Adrenal gland (tissue), 12 donors: ENCODE data around the gene TSPYL2. TPM values are rescaled to one million over a fixed set of nuclear protein-coding genes. Genes with fewer than 3 reads are reported as not detected.

Experiments
- DNase-seq, 7 donors: peaks; one replicate each; pipeline ENCODE4 v3.0.0-alpha.2; 2019 to 2020
- H3K27ac ChIP-seq, 5 donors: fragments of 200-600 bp; sonication (generic) in 4 of 5; 1 replicate in 3 of 5; 2 replicates in 2 of 5; pipeline versions ENCODE4 v1.5.1 to v1.8.0; 2016 to 2020; ENCODE audit warnings: mild to moderate bottlenecking in 1 of 5
- H3K27me3 ChIP-seq: fragments of 200-600 bp; 2 replicates; pipeline ENCODE4 v1.8.0; 2021
- H3K36me3 ChIP-seq, 2 donors: fragments of 200-600 bp; replicated peaks in 1 of 2; 1 replicate in 1 of 2; 2 replicates in 1 of 2; pipeline versions ENCODE4 v1.5.1 to v1.8.0; 2018 to 2022
- H3K4me1 ChIP-seq, 2 donors: fragments of 200-600 bp; replicated peaks in 1 of 2; 1 replicate in 1 of 2; 2 replicates in 1 of 2; pipeline versions ENCODE4 v1.5.1 to v1.8.0; 2018 to 2021
- H3K4me3 ChIP-seq, 4 donors: fragments of 200-600 bp; sonication (generic) in 3 of 4; one replicate each; pipeline ENCODE4 v1.5.1; 2016 to 2018
- H3K9me3 ChIP-seq, 3 donors: fragments of 200-600 bp; sonication (generic) in 1 of 3; replicated peaks in 1 of 3; 1 replicate in 2 of 3; 2 replicates in 1 of 3; pipeline versions ENCODE4 v1.5.1 to v1.8.0; 2016 to 2021
- POLR2A ChIP-seq, 2 donors: fragments of 450-650 bp; IDR thresholded peaks; one replicate each; pipeline ENCODE4 v1.6.1; 2017; ENCODE audit warnings: antibody characterized with exemption in 2 of 2, mild to moderate bottlenecking in 2 of 2, moderate library complexity in 1 of 2
- WGBS, 4 donors: extraction: QIAGEN DNeasy Blood & Tissue Kit in 2 of 4; methylation state at CpG; one replicate each; pipeline versions ENCODE4 v1.1.5 to v1.1.7; 2013 to 2017; 5-methylcytosine and 5-hydroxymethylcytosine counted together
- intact Hi-C, 2 donors: fragments of 100-400 bp; cut with DNase I; formaldehyde crosslinking; loops; one replicate each; pipeline versions ENCODE4 v1.14.1 to v1.15.0; 2022 to 2023
- polyA plus RNA-seq, 3 donors: library from polyadenylated mRNA; stranded (reverse); fragments of 200-250 nt in 2 of 3; fragments of 350-450 nt in 1 of 3; fragmentation: Illumina TruSeq in 1 of 3; extraction: RNeasy Lipid Tissue Mini Kit (QIAGEN cat#74804) in 1 of 3; gene quantifications; one replicate each; pipeline ENCODE4 v1.2.3, GENCODE V29; 2013 to 2014
- total RNA-seq, 9 donors: library from RNA; depleted of rRNA in 4 of 9; stranded (reverse); fragments of >200 nt in 4 of 9; fragments of 120-200 nt in 1 of 9; fragmentation: NEBNext Ultra II Directional in 1 of 9; extraction: Animal tissue kit (Norgen Biotek cat#: 25700) in 1 of 9; gene quantifications; one replicate each; pipeline versions ENCODE4 v1.1.0 to v1.2.4, GENCODE V29; 2013 to 2023
- TF ChIP-seq, protein P1 (sequence below), 6 experiments: fragments of 450-650 bp in 4 of 6; fragments of 200-600 bp in 2 of 6; sonication (generic) in 1 of 6; IDR thresholded peaks; 1 replicate in 5 of 6; 2 replicates in 1 of 6; pipeline versions ENCODE4 v1.5.1 to v1.8.0; 2016 to 2021; ENCODE audit warnings: antibody characterized with exemption in 6 of 6, mild to moderate bottlenecking in 2 of 6, moderate library complexity in 1 of 6
- donor health status: healthy with polysubstance abuse.
- donor health status: Bipolar disorder and iron deficiency.
- donor health status: DM: yes; HTN: yes; CAD: no.
- donor health status: DM: no; HTN: no; CAD: no.
- donor health status: DM: no; HTN: no; CAD: no.
- donor health status: DM: yes; HTN: yes; CAD: no.

Gene TSPYL2
- total and polyA plus RNA-seq, 12 donors, result 35.5 to 536 (median 90.7) TPM

DNA sequence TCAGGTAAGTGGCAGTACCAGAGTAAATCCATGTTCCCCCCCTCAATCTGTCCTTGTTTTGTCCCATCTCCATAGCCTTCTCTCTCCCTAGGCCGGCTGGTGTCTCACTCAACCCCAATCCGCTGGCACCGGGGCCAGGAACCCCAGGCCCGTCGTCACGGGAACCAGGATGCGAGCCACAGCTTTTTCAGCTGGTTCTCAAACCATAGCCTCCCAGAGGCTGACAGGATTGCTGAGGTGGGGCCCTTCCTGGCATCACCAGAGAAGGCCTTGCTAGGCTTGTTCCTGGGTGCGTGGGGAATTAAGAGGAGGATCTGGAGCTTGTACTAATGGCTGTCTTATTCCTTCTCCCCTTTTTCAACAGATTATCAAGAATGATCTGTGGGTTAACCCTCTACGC lies 2.7 kb downstream of the TSPYL2 start:
- Histone ChIP-seq H3K4me3 (peak overlapping the region in 1 of 4 donors; percentile 30), H3K27me3 (no peaks in the 10 kb centered on the region), H3K9me3 (no peaks in the 10 kb centered on the region), H3K36me3 (peaks cover 0 to 9% of the 10 kb centered on the region in 2 donors), H3K27ac (peak overlapping the region in 2 of 5 donors; percentile 93 to 97), H3K4me1 (peaks cover 7 to 27% of the 10 kb centered on the region in 2 donors)
- DNase-seq, result no peak
- WGBS, 4 donors, result 65 to 79% (median 71%) methylated on average over 9 of the region's 9 CpGs
- intact Hi-C loops, result no loop called here
- TF ChIP-seq POLR2A (IDR thresholded peaks at IDR 0.05), result no peak
- TF ChIP-seq, protein P1, sequence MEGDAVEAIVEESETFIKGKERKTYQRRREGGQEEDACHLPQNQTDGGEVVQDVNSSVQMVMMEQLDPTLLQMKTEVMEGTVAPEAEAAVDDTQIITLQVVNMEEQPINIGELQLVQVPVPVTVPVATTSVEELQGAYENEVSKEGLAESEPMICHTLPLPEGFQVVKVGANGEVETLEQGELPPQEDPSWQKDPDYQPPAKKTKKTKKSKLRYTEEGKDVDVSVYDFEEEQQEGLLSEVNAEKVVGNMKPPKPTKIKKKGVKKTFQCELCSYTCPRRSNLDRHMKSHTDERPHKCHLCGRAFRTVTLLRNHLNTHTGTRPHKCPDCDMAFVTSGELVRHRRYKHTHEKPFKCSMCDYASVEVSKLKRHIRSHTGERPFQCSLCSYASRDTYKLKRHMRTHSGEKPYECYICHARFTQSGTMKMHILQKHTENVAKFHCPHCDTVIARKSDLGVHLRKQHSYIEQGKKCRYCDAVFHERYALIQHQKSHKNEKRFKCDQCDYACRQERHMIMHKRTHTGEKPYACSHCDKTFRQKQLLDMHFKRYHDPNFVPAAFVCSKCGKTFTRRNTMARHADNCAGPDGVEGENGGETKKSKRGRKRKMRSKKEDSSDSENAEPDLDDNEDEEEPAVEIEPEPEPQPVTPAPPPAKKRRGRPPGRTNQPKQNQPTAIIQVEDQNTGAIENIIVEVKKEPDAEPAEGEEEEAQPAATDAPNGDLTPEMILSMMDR (IDR thresholded peaks at IDR 0.05), result no peak

DNA sequence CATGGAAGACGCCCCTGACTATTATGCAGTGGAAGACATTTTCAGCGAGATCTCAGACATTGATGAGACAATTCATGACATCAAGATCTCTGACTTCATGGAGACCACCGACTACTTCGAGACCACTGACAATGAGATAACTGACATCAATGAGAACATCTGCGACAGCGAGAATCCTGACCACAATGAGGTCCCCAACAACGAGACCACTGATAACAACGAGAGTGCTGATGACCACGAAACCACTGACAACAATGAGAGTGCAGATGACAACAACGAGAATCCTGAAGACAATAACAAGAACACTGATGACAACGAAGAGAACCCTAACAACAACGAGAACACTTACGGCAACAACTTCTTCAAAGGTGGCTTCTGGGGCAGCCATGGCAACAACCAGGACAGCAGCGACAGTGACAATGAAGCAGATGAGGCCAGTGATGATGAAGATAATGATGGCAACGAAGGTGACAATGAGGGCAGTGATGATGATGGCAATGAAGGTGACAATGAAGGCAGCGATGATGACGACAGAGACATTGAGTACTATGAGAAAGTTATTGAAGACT lies 3.6 kb downstream of the TSPYL2 start:
- H3K27ac ChIP-seq, result peak overlapping the region in 2 of 5 donors; percentile 86 to 93
- H3K4me1 ChIP-seq, result peaks cover 7 to 27% of the 10 kb centered on the region in 2 donors
- 64 to 79% (median 72%) methylated on average over 16 to 17 of the region's 17 CpGs for WGBS, 4 donors
- intact Hi-C loops, result no loop called here
- H3K9me3 ChIP-seq, result no peaks in the 10 kb centered on the region
- no peaks in the 10 kb centered on the region for H3K27me3 ChIP-seq
- peaks cover 0 to 9% of the 10 kb centered on the region in 2 donors for H3K36me3 ChIP-seq
- DNase-seq, result no peak
- H3K4me3 ChIP-seq, result no peak overlapping the region
- TF ChIP-seq, protein P1 (IDR thresholded peaks at IDR 0.05), result no peak
- TF ChIP-seq POLR2A (IDR thresholded peaks at IDR 0.05), result no peak

DNA sequence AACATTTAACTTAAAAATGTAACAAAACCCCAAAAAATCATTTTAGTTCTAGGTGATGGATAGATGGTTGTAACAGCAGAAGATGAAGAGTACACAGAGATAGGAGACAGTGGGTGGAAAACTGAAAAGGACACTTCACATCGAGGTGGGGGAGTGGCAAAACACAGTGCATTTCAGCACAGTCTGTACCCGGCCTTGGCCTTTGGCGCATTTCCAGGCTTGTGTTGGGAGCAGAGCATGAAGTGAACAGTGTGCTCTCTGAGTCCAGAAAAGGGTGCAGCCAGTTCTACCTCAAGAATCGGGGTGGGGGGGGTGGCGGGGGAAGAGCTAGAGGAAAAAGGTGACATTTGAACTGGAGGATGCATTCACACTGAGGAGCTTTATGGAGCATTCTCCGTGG lies 4.3 kb downstream of the TSPYL2 start:
- intact Hi-C loops, result no loop called here
- DNase-seq, result peak in 6 of 7 donors; percentile 79 to 91 (median 86)
- Histone ChIP-seq H3K4me3 (peak overlapping the region in 1 of 4 donors; percentile 8), H3K4me1 (peaks cover 7 to 27% of the 10 kb centered on the region in 2 donors), H3K27me3 (no peaks in the 10 kb centered on the region), H3K27ac (peak overlapping the region; percentile 13 to 93 (median 81)), H3K36me3 (peaks cover 0 to 9% of the 10 kb centered on the region in 2 donors), H3K9me3 (no peaks in the 10 kb centered on the region)
- 14 to 35% (median 29%) methylated on average over 6 of the region's 6 CpGs for WGBS, 4 donors
- TF ChIP-seq, protein P1 (IDR thresholded peaks at IDR 0.05), result no peak
- TF ChIP-seq POLR2A (IDR thresholded peaks at IDR 0.05), result no peak

DNA sequence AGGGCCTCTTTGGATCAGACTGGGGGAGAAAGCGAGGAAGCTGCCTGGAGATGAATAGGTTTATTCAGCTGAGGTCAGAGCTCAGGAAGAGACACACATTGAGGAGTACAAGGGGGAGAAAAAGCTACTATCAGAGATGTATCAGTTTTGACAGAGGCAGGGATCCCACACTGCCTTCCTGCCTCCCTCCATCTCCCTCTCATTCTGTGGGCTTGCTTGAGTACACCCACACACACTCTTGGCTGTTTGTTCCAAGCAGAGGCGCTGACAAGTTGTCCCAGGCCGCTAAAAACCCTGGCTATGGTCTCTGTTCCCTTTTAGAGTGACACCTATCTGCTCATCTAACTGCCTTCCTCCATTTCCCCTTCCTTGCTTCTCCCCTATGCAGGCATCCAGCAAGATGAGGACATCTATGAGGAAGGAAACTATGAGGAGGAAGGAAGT lies 5.2 kb downstream of the TSPYL2 start:
- Histone ChIP-seq H3K9me3 (no peaks in the 10 kb centered on the region), H3K4me1 (peaks cover 7 to 27% of the 10 kb centered on the region in 2 donors), H3K27me3 (no peaks in the 10 kb centered on the region), H3K27ac (peak overlapping the region in 4 of 5 donors; percentile 81 to 93 (median 86)), H3K4me3 (no peak overlapping the region), H3K36me3 (peaks cover 0 to 9% of the 10 kb centered on the region in 2 donors)
- WGBS, 4 donors, result 38 to 64% (median 56%) methylated on average over 3 of the region's 3 CpGs
- intact Hi-C loops, result no loop called here
- no peak for DNase-seq
- no peak for TF ChIP-seq POLR2A (IDR thresholded peaks at IDR 0.05)
